Globus pallidus (tissue), 1 donor: ENCODE results near the gene ANKS1B.
A peak's percentile ranks its signal among the peaks of the same experiment; 100 is the strongest.
"Not testable (repeated sequence)": the region's sequence is repeated elsewhere in the genome, so short reads cannot be mapped to it uniquely, and the experiment has no call there.

ENCODE experiments used
- DNase-seq: peaks from one replicate; pipeline ENCODE4 v3.0.0-alpha.2; 2015; ENCODE audit warnings: low spot score

ANKS1B gene

GRCh38 chr12:99861731-99862130 lies 123.0 kb downstream of the ANKS1B start:
- DNase-seq, result no peak

GRCh38 chr12:99859126-99859525 lies 125.6 kb downstream of the ANKS1B start:
- no peak for DNase-seq

GRCh38 chr12:99852666-99853065 lies 132.1 kb downstream of the ANKS1B start:
- DNase-seq, result no peak

- no peak for DNase-seq
Observed at GRCh38 chr12:99847936-99848335, 136.8 kb downstream of the ANKS1B start.

GRCh38 chr12:99834710-99835109 lies 150.0 kb downstream of the ANKS1B start:
- DNase-seq, result no peak

GRCh38 chr12:99833397-99833796 lies 151.3 kb downstream of the ANKS1B start:
- no peak for DNase-seq

GRCh38 chr12:99824900-99825542 lies 159.7 kb downstream of the ANKS1B start:
- no peak for DNase-seq

GRCh38 chr12:99822273-99822672 lies 162.5 kb downstream of the ANKS1B start:
- DNase-seq, result no peak

GRCh38 chr12:99810718-99811593 lies 173.8 kb downstream of the ANKS1B start:
- DNase-seq, result peak; percentile 77

GRCh38 chr12:99809909-99810308 lies 174.8 kb downstream of the ANKS1B start:
- DNase-seq, result no peak

GRCh38 chr12:99806304-99806703 lies 178.4 kb downstream of the ANKS1B start:
- DNase-seq, result no peak

- no peak for DNase-seq
Observed at GRCh38 chr12:99804715-99805114, 180.0 kb downstream of the ANKS1B start.

- no peak for DNase-seq
Observed at GRCh38 chr12:99800605-99801004, 184.1 kb downstream of the ANKS1B start.

GRCh38 chr12:99797931-99798330 lies 186.8 kb downstream of the ANKS1B start:
- not testable (repeated sequence) for DNase-seq

GRCh38 chr12:99783421-99783820 lies 201.3 kb downstream of the ANKS1B start:
- no peak for DNase-seq

GRCh38 chr12:99772274-99772673 lies 212.5 kb downstream of the ANKS1B start:
- no peak for DNase-seq

- DNase-seq, result no peak
Observed at GRCh38 chr12:99771659-99772058, 213.1 kb downstream of the ANKS1B start.

- no peak for DNase-seq
Observed at GRCh38 chr12:99769396-99769980, 215.2 kb downstream of the ANKS1B start.

GRCh38 chr12:99768758-99769157 lies 216.0 kb downstream of the ANKS1B start:
- no peak for DNase-seq

- peak; percentile 13 for DNase-seq
Observed at GRCh38 chr12:99767809-99768208, 216.9 kb downstream of the ANKS1B start.

GRCh38 chr12:99766408-99766807 lies 218.3 kb downstream of the ANKS1B start:
- DNase-seq, result no peak

GRCh38 chr12:99765469-99766114 lies 219.1 kb downstream of the ANKS1B start:
- no peak for DNase-seq

GRCh38 chr12:99759444-99759843 lies 225.3 kb downstream of the ANKS1B start:
- no peak for DNase-seq
